ENCODE measurements around the gene ATRNL1. TPM values are rescaled to one million over a fixed set of nuclear protein-coding genes. Genes with fewer than 3 reads are reported as not detected.

ATRNL1 gene
- polyA plus RNA-seq, 1 experiment: 0.20 TPM

DNA sequence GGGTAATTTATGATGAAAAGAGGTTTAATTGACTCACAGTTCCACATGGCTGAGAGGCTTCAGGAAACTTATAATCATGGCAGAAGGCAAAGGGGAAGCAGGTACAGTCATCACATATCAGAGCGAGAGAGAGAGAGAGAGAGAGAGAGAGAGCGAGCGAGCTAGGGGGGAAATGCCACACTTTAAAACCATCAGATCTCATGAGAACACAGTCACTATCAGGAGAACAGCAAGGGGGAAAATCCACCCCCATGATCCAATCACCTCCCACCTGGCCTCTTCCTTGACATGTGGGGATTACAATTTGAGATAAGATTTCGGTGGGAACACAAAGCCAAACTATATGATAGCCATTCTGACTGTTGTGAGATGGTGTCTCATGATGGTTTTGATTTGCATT lies 603.6 kb downstream of the ATRNL1 start:
- Histone ChIP-seq H3K9me3 (ENCODE audit: control insufficient read depth, insufficient read depth, low read length) (no peaks in the 10 kb centered on the region), H3K27ac (ENCODE audit: low read depth, low read length) (no peak overlapping the region), H3K4me3 (ENCODE audit: low read depth, low read length) (no peak overlapping the region), H3K27me3 (ENCODE audit: control insufficient read depth, insufficient read depth, low read length) (no peaks in the 10 kb centered on the region)
- no peak for TF ChIP-seq CTCF (IDR thresholded peaks at IDR 0.05; ENCODE audit: low read depth, low read length)
- DNase-seq (ENCODE audit: low read depth, low spot score): no peak
- ChIA-PET POLR2A (no interaction called here), CTCF (interaction anchor here (1.0 to 1.4 kb wide), 3 partner anchors 9 to 591 kb away, joined by 3 to 4 read pairs (median 3); no protein-coding TSS in a partner anchor)

DNA sequence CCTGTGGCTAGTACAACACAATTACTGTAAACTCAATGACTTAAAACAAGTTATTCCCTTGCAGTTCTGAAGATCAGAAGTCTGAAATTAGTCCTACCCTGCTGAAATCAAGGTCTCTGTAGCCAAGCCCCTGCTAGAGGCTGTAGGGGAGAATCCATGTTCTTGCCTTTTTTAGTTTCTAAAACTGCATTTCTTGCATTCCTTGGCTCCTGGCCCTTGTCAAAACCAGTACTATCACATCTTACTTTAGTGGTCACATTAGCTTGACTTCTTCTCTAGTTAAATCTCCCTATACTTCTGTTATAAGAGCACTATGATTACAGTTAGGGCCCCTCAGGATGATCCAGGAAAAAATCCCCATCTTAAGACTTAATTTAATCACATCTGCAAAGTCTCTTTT lies 612.9 kb downstream of the ATRNL1 start:
- CTCF ChIA-PET: interaction anchor here (0.6 to 8.3 kb wide), 34 partner anchors 8 to 721 kb away, joined by 3 to 151 read pairs (median 4); no protein-coding TSS in a partner anchor
- H3K27ac ChIP-seq (ENCODE audit: low read depth, low read length): no peak overlapping the region
- H3K9me3 ChIP-seq (ENCODE audit: control insufficient read depth, insufficient read depth, low read length): no peaks in the 10 kb centered on the region
- H3K4me3 ChIP-seq (ENCODE audit: low read depth, low read length): no peak overlapping the region
- TF ChIP-seq CTCF (IDR thresholded peaks at IDR 0.05; ENCODE audit: low read depth, low read length): no peak
- no peak for DNase-seq (ENCODE audit: low read depth, low spot score)
- POLR2A ChIA-PET: no interaction called here
- H3K27me3 ChIP-seq (ENCODE audit: control insufficient read depth, insufficient read depth, low read length): no peaks in the 10 kb centered on the region

DNA sequence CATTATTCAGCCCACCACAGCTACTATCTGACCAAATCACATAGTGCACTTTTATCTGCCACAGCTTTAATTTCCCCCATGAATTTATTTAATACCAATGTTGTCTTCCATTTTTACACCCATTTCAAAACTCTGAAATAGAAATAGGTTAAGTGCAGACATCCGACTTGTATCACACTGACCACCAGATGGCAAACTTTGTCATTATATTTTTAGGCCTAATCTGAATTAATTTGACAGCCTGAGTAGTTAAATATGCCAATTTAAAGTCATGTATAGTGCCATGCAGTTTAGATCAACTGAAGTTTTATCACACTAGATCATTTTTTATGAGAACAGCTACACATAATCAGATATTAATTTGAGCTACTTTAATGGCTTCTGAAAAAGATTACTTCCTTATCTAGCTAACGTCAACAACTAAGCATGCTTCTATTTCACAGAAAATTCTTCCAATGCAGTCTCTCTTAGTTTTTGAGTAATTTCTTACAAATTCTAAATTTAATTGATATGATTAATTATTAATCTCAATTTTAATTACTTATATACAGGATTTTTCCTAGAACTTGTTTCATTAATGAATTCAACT lies 613.4 kb downstream of the ATRNL1 start:
- Histone ChIP-seq H3K4me3 (ENCODE audit: low read depth, low read length) (no peak overlapping the region), H3K27ac (ENCODE audit: low read depth, low read length) (no peak overlapping the region), H3K27me3 (ENCODE audit: control insufficient read depth, insufficient read depth, low read length) (no peaks in the 10 kb centered on the region), H3K9me3 (ENCODE audit: control insufficient read depth, insufficient read depth, low read length) (no peaks in the 10 kb centered on the region)
- ChIA-PET POLR2A (no interaction called here), CTCF (interaction anchor here (0.5 to 8.3 kb wide), 41 partner anchors 9 to 1793 kb away, joined by 3 to 151 read pairs (median 4); no protein-coding TSS in a partner anchor)
- no peak for DNase-seq (ENCODE audit: low read depth, low spot score)
- TF ChIP-seq CTCF (IDR thresholded peaks at IDR 0.05; ENCODE audit: low read depth, low read length): peak; percentile 57

GRCh38 chr10:115710136-115710535 lies 617.0 kb downstream of the ATRNL1 start:
- ChIA-PET POLR2A (no interaction called here), CTCF (interaction anchor here (0.6 to 2.8 kb wide), 5 partner anchors 17 to 676 kb away, joined by 3 to 26 read pairs (median 4); no protein-coding TSS in a partner anchor)
- H3K9me3 ChIP-seq (ENCODE audit: control insufficient read depth, insufficient read depth, low read length): no peaks in the 10 kb centered on the region
- no peak overlapping the region for H3K27ac ChIP-seq (ENCODE audit: low read depth, low read length)
- DNase-seq (ENCODE audit: low read depth, low spot score): no peak
- TF ChIP-seq CTCF (IDR thresholded peaks at IDR 0.05; ENCODE audit: low read depth, low read length): no peak
- H3K27me3 ChIP-seq (ENCODE audit: control insufficient read depth, insufficient read depth, low read length): no peaks in the 10 kb centered on the region
- no peak overlapping the region for H3K4me3 ChIP-seq (ENCODE audit: low read depth, low read length)

- ChIA-PET POLR2A (no interaction called here), CTCF (interaction anchor here (0.6 to 2.8 kb wide), 2 partner anchors 12 to 577 kb away, joined by 4 to 26 read pairs; no protein-coding TSS in a partner anchor)
- Histone ChIP-seq H3K4me3 (ENCODE audit: low read depth, low read length) (no peak overlapping the region), H3K27ac (ENCODE audit: low read depth, low read length) (no peak overlapping the region), H3K27me3 (ENCODE audit: control insufficient read depth, insufficient read depth, low read length) (no peaks in the 10 kb centered on the region), H3K9me3 (ENCODE audit: control insufficient read depth, insufficient read depth, low read length) (no peaks in the 10 kb centered on the region)
- DNase-seq (ENCODE audit: low read depth, low spot score): no peak
- no peak for TF ChIP-seq CTCF (IDR thresholded peaks at IDR 0.05; ENCODE audit: low read depth, low read length)
Observed at GRCh38 chr10:115711306-115711705, 618.1 kb downstream of the ATRNL1 start.

All from AG04450 (cell line).